Measurements from ENCODE around the gene AGRP. TPM values are rescaled to one million over a fixed set of nuclear protein-coding genes. Genes with fewer than 3 reads are reported as not detected.

AGRP gene
- total and polyA plus RNA-seq, 2 of the 4 experiments (the other 2 are of a cell fraction), result not detected

DNA sequence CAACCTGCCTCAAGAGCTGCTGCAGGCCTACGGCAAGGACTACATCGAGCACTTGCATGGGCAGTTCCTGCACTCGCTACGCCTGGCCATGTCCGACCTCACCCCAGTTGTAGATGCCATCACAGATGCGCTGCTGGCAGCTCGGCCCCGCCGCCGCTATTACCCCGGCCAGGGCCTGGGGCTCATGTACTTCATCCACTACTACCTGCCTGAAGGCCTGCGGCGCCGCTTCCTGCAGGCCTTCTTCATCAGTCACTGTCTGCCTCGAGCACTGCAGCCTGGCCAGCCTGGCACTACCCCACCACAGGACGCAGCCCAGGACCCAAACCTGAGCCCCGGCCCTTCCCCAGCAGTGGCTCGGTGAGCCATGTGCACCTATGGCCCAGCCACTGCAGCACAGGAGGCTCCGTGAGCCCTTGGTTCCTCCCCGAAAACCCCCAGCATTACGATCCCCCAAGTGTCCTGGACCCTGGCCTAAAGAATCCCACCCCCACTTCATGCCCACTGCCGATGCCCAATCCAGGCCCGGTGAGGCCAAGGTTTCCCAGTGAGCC lies 46.6 kb downstream of the AGRP start:
- CTCF ChIA-PET, result no interaction called here

More for the DNA sequence above, 46.6 kb downstream of the AGRP start:
- no peak overlapping the region for H3K9ac ChIP-seq (ENCODE audit: low read depth, low read length)
- no peak for DNase-seq
- peak overlapping the region; percentile 84 for H2AK9ac ChIP-seq (replicated peaks; ENCODE audit: low read depth, low read length, poor library complexity)
- H4K8ac ChIP-seq (ENCODE audit: low read depth in 2 of 2, low read length in 2 of 2), result no peak overlapping the region
- intact Hi-C loops (cut with micrococcal nuclease) (no loop called here), dilution Hi-C loops (cut with HindIII; ENCODE audit: low sequenced_read_pairs, unreplicated experiment) (no loop called here), in situ Hi-C loops (cut with MboI; ENCODE audit: low sequenced_read_pairs) (no loop called here)
- H2AK5ac ChIP-seq (ENCODE audit: low read depth, low read length), result no peak overlapping the region
- H2BK120ac ChIP-seq (ENCODE audit: low read depth, low read length), result no peak overlapping the region
- no peak overlapping the region for H3K18ac ChIP-seq (ENCODE audit: low read depth, low read length)
- peaks cover 5% of the 10 kb centered on the region; the same call in 1 of the 2 replicates for H3K9me1 ChIP-seq (ENCODE audit: insufficient read depth, low read length)
- H2AFZ ChIP-seq (replicated peaks; ENCODE audit: low read length, poor library complexity), result no peak overlapping the region
- H2BK20ac ChIP-seq (ENCODE audit: low read depth, low read length), result no peak overlapping the region
- H3K4me2 ChIP-seq (ENCODE audit: low read depth, low read length), result no peak overlapping the region
- H3K56ac ChIP-seq (ENCODE audit: extremely low read depth, insufficient read depth, low read length), result no peak overlapping the region
- no TSS peak for BruUV-seq (replicated peaks)
- H2BK15ac ChIP-seq (ENCODE audit: low read depth, low read length), result no peak overlapping the region
- H3K27me3 ChIP-seq (ENCODE audit: control insufficient read depth, insufficient read depth, low read length), result peaks cover under 1% of the 10 kb centered on the region; the same call in 1 of the 2 replicates
- ATAC-seq (ENCODE audit: low read depth), result no peak
- H3K4me3 ChIP-seq (ENCODE audit: insufficient read depth, low read depth, low read length), result no peak overlapping the region
- H3K4me1 ChIP-seq (ENCODE audit: control insufficient read depth, insufficient read depth, low read length), result peaks cover 3% of the 10 kb centered on the region; the same call in 1 of the 2 replicates
- H4K20me1 ChIP-seq (ENCODE audit: insufficient read depth, low read length), result peaks cover 12% of the 10 kb centered on the region
- 97% methylated on average over 14 of the region's 23 CpGs; no CpG with 5 or more reads in 1 of the 2 experiments for WGBS, 2 experiments (ENCODE audit: extremely low coverage in 2 of 2, insufficient read length in 1 of 2)
- no peak overlapping the region for H4K5ac ChIP-seq (ENCODE audit: low read depth, low read length)
- POLR2A ChIA-PET (ENCODE audit: unreplicated experiment), result no interaction called here
- no peaks in the 10 kb centered on the region for H3K9me3 ChIP-seq (ENCODE audit: control insufficient read depth, insufficient read depth, low read length)
- H3K14ac ChIP-seq (replicated peaks; ENCODE audit: low read depth, low read length), result no peak overlapping the region
- H3K4ac ChIP-seq (ENCODE audit: low read depth, low read length), result no peak overlapping the region
- H4K91ac ChIP-seq (ENCODE audit: insufficient read depth, low read depth, low read length), result no peak overlapping the region
- peaks cover 35% of the 10 kb centered on the region for H3K36me3 ChIP-seq (ENCODE audit: control insufficient read depth, insufficient read depth, low read length)
- TF ChIP-seq, protein P1, sequence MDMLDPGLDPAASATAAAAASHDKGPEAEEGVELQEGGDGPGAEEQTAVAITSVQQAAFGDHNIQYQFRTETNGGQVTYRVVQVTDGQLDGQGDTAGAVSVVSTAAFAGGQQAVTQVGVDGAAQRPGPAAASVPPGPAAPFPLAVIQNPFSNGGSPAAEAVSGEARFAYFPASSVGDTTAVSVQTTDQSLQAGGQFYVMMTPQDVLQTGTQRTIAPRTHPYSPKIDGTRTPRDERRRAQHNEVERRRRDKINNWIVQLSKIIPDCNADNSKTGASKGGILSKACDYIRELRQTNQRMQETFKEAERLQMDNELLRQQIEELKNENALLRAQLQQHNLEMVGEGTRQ (IDR thresholded peaks at IDR 0.05; ENCODE audit: low read depth, low read length), result no peak
- TF ChIP-seq NFE2L2 (IDR thresholded peaks at IDR 0.05; ENCODE audit: low read depth, low read length) (no peak), RAD21 (IDR thresholded peaks at IDR 0.05; ENCODE audit: low read length) (no peak), FOS (IDR thresholded peaks at IDR 0.05; ENCODE audit: low read depth, low read length) (no peak), MAFK (IDR thresholded peaks at IDR 0.05; ENCODE audit: low read depth, low read length) (no peak), CEBPB (IDR thresholded peaks at IDR 0.05; ENCODE audit: low read depth, low read length) (no peak)
- TF ChIP-seq, protein P2, sequence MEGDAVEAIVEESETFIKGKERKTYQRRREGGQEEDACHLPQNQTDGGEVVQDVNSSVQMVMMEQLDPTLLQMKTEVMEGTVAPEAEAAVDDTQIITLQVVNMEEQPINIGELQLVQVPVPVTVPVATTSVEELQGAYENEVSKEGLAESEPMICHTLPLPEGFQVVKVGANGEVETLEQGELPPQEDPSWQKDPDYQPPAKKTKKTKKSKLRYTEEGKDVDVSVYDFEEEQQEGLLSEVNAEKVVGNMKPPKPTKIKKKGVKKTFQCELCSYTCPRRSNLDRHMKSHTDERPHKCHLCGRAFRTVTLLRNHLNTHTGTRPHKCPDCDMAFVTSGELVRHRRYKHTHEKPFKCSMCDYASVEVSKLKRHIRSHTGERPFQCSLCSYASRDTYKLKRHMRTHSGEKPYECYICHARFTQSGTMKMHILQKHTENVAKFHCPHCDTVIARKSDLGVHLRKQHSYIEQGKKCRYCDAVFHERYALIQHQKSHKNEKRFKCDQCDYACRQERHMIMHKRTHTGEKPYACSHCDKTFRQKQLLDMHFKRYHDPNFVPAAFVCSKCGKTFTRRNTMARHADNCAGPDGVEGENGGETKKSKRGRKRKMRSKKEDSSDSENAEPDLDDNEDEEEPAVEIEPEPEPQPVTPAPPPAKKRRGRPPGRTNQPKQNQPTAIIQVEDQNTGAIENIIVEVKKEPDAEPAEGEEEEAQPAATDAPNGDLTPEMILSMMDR (conservative IDR thresholded peaks at IDR 0.05; ENCODE audit: low read depth, low read length), result no peak
- H3K79me1 ChIP-seq (ENCODE audit: low read depth in 1 of 2, low read length in 2 of 2), result peaks cover 0 to 4% of the 10 kb centered on the region in 2 experiments; a peak in 1 of 4 replicates
- H3K23ac ChIP-seq (ENCODE audit: low read depth, low read length), result no peak overlapping the region
- H2BK5ac ChIP-seq (ENCODE audit: low read depth, low read length, poor library complexity, severe bottlenecking), result no peak overlapping the region
- H3K27ac ChIP-seq (ENCODE audit: insufficient read depth, low read length), result no peak overlapping the region
